ENCODE data around the gene TUSC2. TPM values are rescaled to one million over a fixed set of nuclear protein-coding genes. Genes with fewer than 3 reads are reported as not detected.

Gene TUSC2
- total RNA-seq, 1 donor from 2014 or later: 41.4 TPM

DNA sequence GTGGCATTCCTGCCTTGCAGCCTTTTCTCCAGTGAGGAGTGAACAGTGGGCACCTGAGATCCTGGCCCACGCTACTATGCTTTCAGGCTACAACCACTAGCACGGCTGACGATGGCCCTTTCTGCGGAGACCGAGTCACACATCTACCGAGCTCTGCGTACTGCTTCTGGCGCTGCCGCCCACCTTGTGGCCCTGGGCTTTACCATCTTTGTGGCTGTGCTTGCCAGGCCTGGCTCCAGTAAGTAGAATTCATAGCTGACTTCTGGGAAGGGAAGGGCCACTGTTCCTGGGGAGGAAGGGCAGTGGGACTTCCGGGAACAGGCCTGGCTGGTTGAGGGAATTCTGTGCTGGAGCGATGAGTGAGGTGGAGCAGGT is 23.3 kb upstream of the TUSC2 start:
- peak overlapping the region; percentile 85 for H3K9ac ChIP-seq (ENCODE audit: low read length)
- peaks cover 11% of the 10 kb centered on the region for H3K36me3 ChIP-seq (ENCODE audit: insufficient read depth, low read length)
- peaks cover 52% of the 10 kb centered on the region for H4K20me1 ChIP-seq (ENCODE audit: insufficient read depth, low read length)
- H3K36me3 Mint-ChIP-seq (ENCODE audit: low read depth, unreplicated experiment): peaks cover 11% of the 10 kb centered on the region
- H3K4me1 ChIP-seq (ENCODE audit: insufficient read depth, low read length): peaks cover 30% of the 10 kb centered on the region
- no peak for DNase-seq (ENCODE audit: low read depth)
- no peak overlapping the region for H3K27ac ChIP-seq (ENCODE audit: low read depth, low read length)
- H3K9me3 ChIP-seq (ENCODE audit: insufficient read depth, low read depth, low read length): no peaks in the 10 kb centered on the region
- H3K4me3 Mint-ChIP-seq (ENCODE audit: unreplicated experiment): peak overlapping the region; percentile 83
- H3K27me3 Mint-ChIP-seq (ENCODE audit: low read depth, unreplicated experiment): no peaks in the 10 kb centered on the region
- H3K9me3 Mint-ChIP-seq (ENCODE audit: unreplicated experiment): no peaks in the 10 kb centered on the region
- H3K4me2 ChIP-seq (ENCODE audit: low read length): peak overlapping the region; percentile 100
- no peak for FAIRE-seq
- peaks cover 68% of the 10 kb centered on the region for H3K79me2 ChIP-seq (ENCODE audit: insufficient read depth, low read length)
- H2AFZ ChIP-seq (ENCODE audit: low read depth, low read length): peak overlapping the region; percentile 98
- H3K4me1 Mint-ChIP-seq (ENCODE audit: low read depth, unreplicated experiment): peaks cover 10% of the 10 kb centered on the region
- peak overlapping the region; percentile 92 for H3K4me3 ChIP-seq (ENCODE audit: insufficient read depth, low read depth, low read length)
- no peaks in the 10 kb centered on the region for H3K27me3 ChIP-seq (ENCODE audit: insufficient read depth, low read length)
- TF ChIP-seq EZH2 (IDR thresholded peaks at IDR 0.05; ENCODE audit: insufficient read depth, low read length): no peak
- TF ChIP-seq, protein P1, sequence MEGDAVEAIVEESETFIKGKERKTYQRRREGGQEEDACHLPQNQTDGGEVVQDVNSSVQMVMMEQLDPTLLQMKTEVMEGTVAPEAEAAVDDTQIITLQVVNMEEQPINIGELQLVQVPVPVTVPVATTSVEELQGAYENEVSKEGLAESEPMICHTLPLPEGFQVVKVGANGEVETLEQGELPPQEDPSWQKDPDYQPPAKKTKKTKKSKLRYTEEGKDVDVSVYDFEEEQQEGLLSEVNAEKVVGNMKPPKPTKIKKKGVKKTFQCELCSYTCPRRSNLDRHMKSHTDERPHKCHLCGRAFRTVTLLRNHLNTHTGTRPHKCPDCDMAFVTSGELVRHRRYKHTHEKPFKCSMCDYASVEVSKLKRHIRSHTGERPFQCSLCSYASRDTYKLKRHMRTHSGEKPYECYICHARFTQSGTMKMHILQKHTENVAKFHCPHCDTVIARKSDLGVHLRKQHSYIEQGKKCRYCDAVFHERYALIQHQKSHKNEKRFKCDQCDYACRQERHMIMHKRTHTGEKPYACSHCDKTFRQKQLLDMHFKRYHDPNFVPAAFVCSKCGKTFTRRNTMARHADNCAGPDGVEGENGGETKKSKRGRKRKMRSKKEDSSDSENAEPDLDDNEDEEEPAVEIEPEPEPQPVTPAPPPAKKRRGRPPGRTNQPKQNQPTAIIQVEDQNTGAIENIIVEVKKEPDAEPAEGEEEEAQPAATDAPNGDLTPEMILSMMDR (IDR thresholded peaks at IDR 0.05; ENCODE audit: insufficient read depth, low read depth, low read length): no peak
- peak overlapping the region; percentile 80 for H3K27ac Mint-ChIP-seq (ENCODE audit: unreplicated experiment)

DNA sequence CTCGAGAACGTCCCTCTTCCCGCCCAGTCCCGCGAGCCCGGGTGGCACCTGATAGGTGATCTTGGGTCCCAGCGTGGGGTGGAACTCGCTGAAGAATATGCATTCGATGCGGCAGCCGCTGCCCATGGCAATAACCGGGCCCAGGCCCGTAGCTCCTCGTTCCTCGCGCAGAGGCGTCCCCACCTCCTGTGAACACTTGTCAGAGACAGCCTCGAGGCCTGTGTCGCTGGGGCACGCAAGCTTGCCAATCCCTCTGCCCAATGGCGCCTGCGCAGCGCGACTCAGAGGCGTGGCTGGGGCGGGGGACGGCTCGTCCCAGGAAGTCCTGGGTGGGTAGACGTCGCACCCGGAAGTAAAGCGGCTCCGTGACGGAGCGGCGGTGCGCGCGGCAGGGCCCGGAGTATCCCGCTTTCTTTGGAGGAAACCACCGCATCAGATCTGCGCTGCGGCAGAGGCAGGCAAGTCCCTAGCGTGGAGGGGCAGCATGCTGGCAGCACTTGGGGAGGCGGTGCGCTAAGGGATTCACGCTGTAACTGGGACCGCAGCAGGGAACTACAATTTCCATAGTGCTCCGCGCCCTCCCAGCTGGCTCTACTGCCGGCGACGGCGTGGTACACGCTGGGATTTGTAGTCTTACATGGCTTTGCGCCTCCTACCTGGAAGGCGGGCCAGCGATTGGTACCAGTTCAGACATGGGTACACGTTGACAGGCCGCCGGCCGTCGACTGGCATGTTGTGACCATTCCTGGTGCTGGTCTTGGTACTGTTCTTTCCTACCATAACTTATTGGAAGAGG is 22.7 kb upstream of the TUSC2 start, which contains the start of the genes CYB561D2 and NPRL2:
CYB561D2 (plus strand) TSS at position 336 of the 796 bp plus-strand sequence. CDS start 572 bp downstream, outside the sequence.
NPRL2 (minus strand) TSS at position 249 of the 796 bp plus-strand sequence; CDS start at position 126, 123 bp downstream.
- H3K4me1 Mint-ChIP-seq (ENCODE audit: low read depth, unreplicated experiment): peaks cover 10% of the 10 kb centered on the region
- peak within 1 kb of the TSS; percentile 80 for H3K27ac ChIP-seq (ENCODE audit: low read depth, low read length)
- peak within 1 kb of the TSS; percentile 98 for H2AFZ ChIP-seq (ENCODE audit: low read depth, low read length)
- H4K20me1 ChIP-seq (ENCODE audit: insufficient read depth, low read length): peaks cover 46% of the 10 kb centered on the region
- TF ChIP-seq, protein P1 (IDR thresholded peaks at IDR 0.05; ENCODE audit: insufficient read depth, low read depth, low read length): no peak
- no peak for TF ChIP-seq EZH2 (IDR thresholded peaks at IDR 0.05; ENCODE audit: insufficient read depth, low read length)
- H3K4me3 Mint-ChIP-seq (ENCODE audit: unreplicated experiment): peak within 1 kb of the TSS; percentile 83
- H3K27ac Mint-ChIP-seq (ENCODE audit: unreplicated experiment): peak within 1 kb of the TSS; percentile 80
- H3K79me2 ChIP-seq (ENCODE audit: insufficient read depth, low read length): peaks cover 62% of the 10 kb centered on the region
- DNase-seq (ENCODE audit: low read depth) (peak; percentile 87), FAIRE-seq (peak; percentile 13)
- peaks cover 27% of the 10 kb centered on the region for H3K4me1 ChIP-seq (ENCODE audit: insufficient read depth, low read length)
- H3K4me3 ChIP-seq (ENCODE audit: insufficient read depth, low read depth, low read length): peak within 1 kb of the TSS; percentile 92
- peak within 1 kb of the TSS; percentile 85 for H3K9ac ChIP-seq (ENCODE audit: low read length)
- H3K9me3 Mint-ChIP-seq (ENCODE audit: unreplicated experiment): peaks cover 2% of the 10 kb centered on the region
- H3K36me3 Mint-ChIP-seq (ENCODE audit: low read depth, unreplicated experiment): peaks cover 11% of the 10 kb centered on the region
- no peaks in the 10 kb centered on the region for H3K27me3 ChIP-seq (ENCODE audit: insufficient read depth, low read length)
- peaks cover 11% of the 10 kb centered on the region for H3K36me3 ChIP-seq (ENCODE audit: insufficient read depth, low read length)
- peak within 1 kb of the TSS; percentile 100 for H3K4me2 ChIP-seq (ENCODE audit: low read length)
- no peaks in the 10 kb centered on the region for H3K9me3 ChIP-seq (ENCODE audit: insufficient read depth, low read depth, low read length)
- peaks cover 3% of the 10 kb centered on the region for H3K27me3 Mint-ChIP-seq (ENCODE audit: low read depth, unreplicated experiment)

DNA sequence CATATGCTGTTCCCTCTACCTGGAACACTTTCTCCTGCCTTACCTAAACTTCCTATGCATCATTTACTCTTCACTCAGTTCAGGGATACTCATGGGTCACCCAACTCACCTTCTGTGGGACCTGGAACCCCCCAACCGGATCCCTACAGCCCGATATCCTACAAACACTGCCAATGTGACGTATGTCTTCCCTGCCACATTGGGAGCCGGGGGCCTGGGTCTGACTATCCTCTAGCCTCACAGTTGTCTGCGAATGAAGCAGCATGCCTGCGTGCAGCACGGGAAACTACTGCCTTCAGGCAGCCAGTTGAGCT is 22.1 kb upstream of the TUSC2 start:
- H3K36me3 Mint-ChIP-seq (ENCODE audit: low read depth, unreplicated experiment): peaks cover 7% of the 10 kb centered on the region
- H4K20me1 ChIP-seq (ENCODE audit: insufficient read depth, low read length): peaks cover 41% of the 10 kb centered on the region
- no peak for TF ChIP-seq EZH2 (IDR thresholded peaks at IDR 0.05; ENCODE audit: insufficient read depth, low read length)
- TF ChIP-seq, protein P1 (IDR thresholded peaks at IDR 0.05; ENCODE audit: insufficient read depth, low read depth, low read length): no peak
- H3K79me2 ChIP-seq (ENCODE audit: insufficient read depth, low read length): peaks cover 57% of the 10 kb centered on the region
- FAIRE-seq: no peak
- peaks cover 4% of the 10 kb centered on the region for H3K27me3 Mint-ChIP-seq (ENCODE audit: low read depth, unreplicated experiment)
- peaks cover 31% of the 10 kb centered on the region for H3K4me1 ChIP-seq (ENCODE audit: insufficient read depth, low read length)
- peak overlapping the region; percentile 98 for H2AFZ ChIP-seq (ENCODE audit: low read depth, low read length)
- H3K9me3 ChIP-seq (ENCODE audit: insufficient read depth, low read depth, low read length): no peaks in the 10 kb centered on the region
- peak overlapping the region; percentile 100 for H3K4me2 ChIP-seq (ENCODE audit: low read length)
- no peak overlapping the region for H3K27ac Mint-ChIP-seq (ENCODE audit: unreplicated experiment)
- peak overlapping the region; percentile 80 for H3K27ac ChIP-seq (ENCODE audit: low read depth, low read length)
- H3K9ac ChIP-seq (ENCODE audit: low read length): peak overlapping the region; percentile 85
- H3K36me3 ChIP-seq (ENCODE audit: insufficient read depth, low read length): peaks cover 11% of the 10 kb centered on the region
- no peaks in the 10 kb centered on the region for H3K27me3 ChIP-seq (ENCODE audit: insufficient read depth, low read length)
- H3K9me3 Mint-ChIP-seq (ENCODE audit: unreplicated experiment): peaks cover 2% of the 10 kb centered on the region
- H3K4me1 Mint-ChIP-seq (ENCODE audit: low read depth, unreplicated experiment): peaks cover 10% of the 10 kb centered on the region
- H3K4me3 Mint-ChIP-seq (ENCODE audit: unreplicated experiment): peak overlapping the region; percentile 83
- no peak for DNase-seq (ENCODE audit: low read depth)
- H3K4me3 ChIP-seq (ENCODE audit: insufficient read depth, low read depth, low read length): peak overlapping the region; percentile 92
